Astrocyte (in vitro differentiated cells and primary cell): Measurements from ENCODE around the gene FBXW8.

Experiments
- CTCF ChIP-seq: IDR thresholded peaks from 2 replicates; pipeline ENCODE4 v1.5.1; 2011; ENCODE audit warnings: low read depth, mild to moderate bottlenecking, inconsistent platforms, low read length, moderate library complexity; ENCODE audit not compliant: insufficient read depth
- EZH2 ChIP-seq: IDR thresholded peaks from 2 replicates; pipeline ENCODE4 v1.6.1; 2012; ENCODE audit warnings: mild to moderate bottlenecking, low read length, inconsistent platforms; ENCODE audit not compliant: insufficient read depth

GRCh38 chr12:116950628-116951325, 40.0 kb downstream of the FBXW8 start:
- no peak for TF ChIP-seq CTCF
- no peak for TF ChIP-seq EZH2
